Stimulated activated CD4-positive, alpha-beta T cell treated with anti-CD3 and anti-CD28 coated beads, Interleukin-4, amount 100 ng/mL, for 48 hours (primary cell): ENCODE measurements around the gene NGFR.

Experiments used
- DNase-seq, 2 donors: peaks; one replicate each; pipeline ENCODE4 v3.0.0-alpha.2; 2020; ENCODE audit warnings: low read depth in 2 of 2

Gene NGFR

GRCh38 chr17:49515196-49515770 is 20.2 kb downstream of the NGFR start:
- no peak for DNase-seq

- DNase-seq: no peak
Observed at GRCh38 chr17:49516180-49516579, 21.1 kb downstream of the NGFR start.

GRCh38 chr17:49518346-49519078 is 23.4 kb downstream of the NGFR start:
- DNase-seq: no peak

- no peak for DNase-seq
Observed at GRCh38 chr17:49519781-49520180, 24.7 kb downstream of the NGFR start.

DNA sequence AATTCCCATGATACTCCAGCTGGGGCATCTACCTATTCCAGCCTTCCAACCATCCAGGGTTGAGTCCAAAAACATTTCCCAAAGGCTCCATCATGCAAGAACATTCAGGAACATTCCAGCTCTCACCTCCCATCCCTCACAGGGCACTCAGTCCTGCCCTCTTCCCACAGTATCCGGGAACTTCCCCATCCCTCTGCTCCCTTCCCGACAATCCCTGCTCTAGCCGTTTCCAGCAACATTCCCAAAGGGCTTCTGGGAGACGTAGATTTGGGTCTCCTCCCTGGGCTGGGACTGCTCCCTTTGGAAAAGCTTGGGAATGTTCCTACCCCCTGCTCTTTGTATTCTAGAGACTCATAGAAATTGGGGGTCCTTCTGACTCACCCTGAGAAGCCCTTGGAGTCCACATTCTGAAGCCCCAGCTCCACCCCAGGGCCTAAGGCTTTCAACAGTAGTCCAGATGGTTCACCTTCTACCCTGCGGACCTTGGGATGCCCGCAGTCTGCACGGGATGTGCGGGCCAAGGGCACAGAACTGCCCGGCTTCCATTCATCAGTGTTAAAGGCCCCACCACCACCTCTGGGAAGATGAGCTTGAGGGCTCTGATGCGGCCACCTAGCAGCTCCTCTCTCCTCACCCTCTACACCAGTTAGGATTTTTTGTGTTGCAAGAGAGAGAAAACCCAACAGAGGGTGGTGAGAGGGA is 25.4 kb downstream of the NGFR start:
- no peak for DNase-seq

DNA sequence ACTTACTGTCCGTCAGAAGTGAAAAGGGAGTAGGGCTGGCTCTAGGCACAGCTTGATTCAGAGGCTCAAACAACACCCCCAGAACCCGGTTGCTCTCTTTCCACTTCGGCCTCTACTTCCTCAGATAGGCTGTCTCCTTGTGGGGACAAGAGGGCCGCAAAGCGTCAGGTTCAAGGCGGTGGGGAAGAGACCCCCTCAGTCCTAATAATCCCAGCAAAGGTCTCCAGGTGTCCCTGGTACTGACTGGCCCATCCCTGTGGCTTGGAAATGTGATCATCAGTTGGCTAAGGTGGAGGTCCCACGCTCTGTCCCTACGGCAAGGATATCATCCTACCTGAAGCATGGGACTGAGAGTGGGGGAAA is 26.0 kb downstream of the NGFR start:
- no peak for DNase-seq

DNA sequence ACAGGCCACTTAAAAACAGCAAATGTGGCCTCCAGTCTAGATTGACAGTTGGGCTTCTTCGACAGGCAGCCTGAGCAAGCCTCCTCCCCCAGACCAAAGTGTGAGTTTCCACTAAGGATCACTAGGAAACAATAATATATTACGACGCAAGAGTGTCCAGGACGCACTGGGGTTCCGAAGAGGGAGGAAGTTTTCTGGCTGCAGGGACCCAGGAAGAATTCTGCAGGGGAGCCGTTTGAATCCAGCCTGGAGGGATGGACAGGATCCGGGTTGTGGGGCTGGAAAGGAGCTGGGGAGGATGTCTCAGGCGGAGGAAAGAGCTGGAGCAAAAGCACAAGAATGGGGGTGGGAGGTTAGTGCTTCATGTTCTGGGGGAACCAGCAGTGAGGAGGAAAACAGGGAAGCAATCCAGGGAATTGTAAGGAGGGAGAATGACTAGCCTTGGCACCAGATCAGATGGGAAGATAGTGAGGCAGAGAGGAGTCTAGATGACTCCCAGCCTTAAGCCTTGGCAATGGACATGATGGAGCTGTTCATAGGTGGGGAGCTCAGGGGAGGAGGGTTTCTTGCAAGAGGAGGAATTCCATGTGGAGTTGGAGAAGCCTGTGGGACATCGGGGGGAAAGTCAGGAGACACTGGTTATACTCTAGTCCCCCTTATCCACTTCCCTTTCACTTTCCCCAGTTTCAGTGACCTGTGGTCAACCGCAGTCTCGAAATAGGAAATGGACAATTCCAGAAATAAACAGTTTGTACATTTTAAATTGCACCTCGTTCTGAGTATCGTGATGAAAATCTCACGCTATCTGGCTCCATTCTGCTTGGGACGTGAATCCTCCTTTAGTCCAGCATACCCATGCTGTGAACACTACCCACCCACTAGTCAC is 26.6 kb downstream of the NGFR start:
- no peak for DNase-seq

DNA sequence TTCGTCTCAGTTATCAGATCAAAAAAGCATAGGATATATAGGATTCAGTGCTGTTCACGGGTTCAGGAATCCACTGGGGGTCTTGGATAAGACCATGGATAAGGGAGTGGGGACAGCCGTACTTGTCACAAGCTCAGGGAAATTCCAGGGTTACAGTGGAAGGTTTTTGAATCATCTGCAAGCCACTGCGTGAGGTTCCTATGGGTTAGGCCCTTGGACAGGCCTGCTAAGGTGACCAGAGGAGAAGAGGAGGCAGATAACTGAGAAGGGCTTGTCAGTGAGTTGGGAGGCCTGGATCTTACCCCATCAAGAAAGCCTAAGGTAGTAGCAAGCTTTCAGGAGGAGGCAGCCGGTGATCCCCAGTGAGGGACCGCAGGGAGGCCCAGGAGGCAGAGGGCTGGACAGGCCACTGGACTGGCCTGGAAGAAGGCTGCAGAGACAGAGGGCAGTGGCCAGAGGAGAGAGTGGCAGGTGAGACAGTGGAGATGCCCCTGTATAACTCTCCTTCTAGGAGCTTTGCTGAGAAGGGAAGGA is 27.3 kb downstream of the NGFR start:
- no peak for DNase-seq

- no peak for DNase-seq
Observed at GRCh38 chr17:49523196-49523595, 28.1 kb downstream of the NGFR start.

DNA sequence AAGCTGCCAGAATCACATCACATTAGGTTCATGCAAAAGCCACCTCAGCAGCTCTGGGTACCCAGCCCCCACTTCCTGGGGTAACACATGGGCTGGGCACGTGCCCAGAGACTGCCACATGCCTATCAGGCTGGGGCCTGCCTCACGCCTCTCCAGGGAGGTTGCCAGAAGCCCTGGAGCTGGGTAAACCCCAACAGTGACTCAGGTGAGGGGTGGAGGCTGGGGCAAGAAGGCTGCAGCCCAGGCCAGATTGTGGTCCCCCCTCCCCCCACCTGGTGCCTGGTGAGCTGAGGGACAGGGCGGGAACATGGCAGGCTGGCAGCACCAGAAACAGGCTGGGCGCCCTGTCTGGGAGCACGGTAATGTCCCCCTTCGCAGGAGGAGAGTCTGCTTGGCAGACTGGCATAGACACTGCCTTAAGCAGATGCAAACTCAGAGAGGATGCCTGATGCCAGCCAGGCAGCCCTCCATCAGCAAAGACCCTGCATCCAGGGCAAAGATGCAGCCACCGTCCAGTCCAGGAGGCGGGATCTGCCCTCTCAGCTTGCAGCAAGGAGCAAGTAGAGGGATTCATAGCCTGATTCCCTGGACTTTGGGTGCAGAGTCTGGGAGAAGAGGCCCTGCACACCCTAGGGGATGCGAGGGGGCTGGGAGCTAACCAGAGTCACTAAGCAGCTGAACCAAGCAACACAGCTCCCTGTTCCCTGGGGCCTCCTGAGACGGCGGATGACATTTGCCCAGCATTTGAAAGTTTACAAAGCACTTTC is 28.8 kb downstream of the NGFR start:
- DNase-seq: peak in 1 of 2 donors; percentile 15

DNA sequence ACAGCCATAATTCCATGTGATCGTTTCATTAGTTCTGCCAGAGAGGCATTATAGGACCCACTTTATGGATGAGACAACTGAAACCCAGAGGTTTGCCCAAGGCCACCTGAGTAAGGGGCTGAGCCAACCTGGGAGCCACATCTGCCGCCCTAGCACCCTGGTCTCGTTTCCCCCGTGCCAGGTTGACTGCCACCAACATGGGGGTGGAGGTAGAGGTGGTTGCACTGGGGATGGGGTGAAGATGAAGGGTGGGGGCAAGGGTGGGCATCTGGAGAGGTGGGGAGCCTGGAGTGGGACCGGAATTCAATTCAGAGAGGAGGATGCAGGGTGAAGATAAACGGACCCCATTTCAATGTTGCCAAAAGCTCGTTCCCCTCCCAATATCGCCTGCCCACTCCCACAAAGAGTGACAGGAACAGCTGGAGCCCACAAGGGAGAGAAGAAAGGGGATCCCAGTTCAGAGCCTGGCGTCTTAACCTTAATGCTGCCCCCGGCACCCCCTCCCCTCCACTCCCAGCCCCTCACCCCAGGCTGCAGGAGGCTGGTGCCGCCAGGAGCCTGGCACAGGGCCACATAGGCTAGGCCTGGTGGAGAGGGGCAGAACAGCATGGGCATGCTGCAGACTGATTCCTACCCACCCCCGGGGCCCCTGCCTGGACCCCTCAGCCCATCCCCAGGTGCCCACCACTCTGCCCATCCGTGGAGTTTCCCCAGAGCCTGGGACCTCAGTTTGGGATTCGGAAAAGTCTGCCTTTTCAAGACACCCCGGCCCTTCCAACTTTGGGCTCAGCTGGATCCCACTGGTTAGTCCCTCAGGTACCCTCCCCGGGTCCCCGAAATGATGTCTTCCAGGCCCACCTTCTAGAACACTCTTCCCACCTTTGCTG is 29.6 kb downstream of the NGFR start:
- DNase-seq: no peak

GRCh38 chr17:49525831-49526741 is 31.0 kb downstream of the NGFR start:
- no peak for DNase-seq

GRCh38 chr17:49527927-49528651 is 33.0 kb downstream of the NGFR start:
- DNase-seq: no peak

GRCh38 chr17:49528966-49529365 is 33.9 kb downstream of the NGFR start:
- DNase-seq: no peak

DNA sequence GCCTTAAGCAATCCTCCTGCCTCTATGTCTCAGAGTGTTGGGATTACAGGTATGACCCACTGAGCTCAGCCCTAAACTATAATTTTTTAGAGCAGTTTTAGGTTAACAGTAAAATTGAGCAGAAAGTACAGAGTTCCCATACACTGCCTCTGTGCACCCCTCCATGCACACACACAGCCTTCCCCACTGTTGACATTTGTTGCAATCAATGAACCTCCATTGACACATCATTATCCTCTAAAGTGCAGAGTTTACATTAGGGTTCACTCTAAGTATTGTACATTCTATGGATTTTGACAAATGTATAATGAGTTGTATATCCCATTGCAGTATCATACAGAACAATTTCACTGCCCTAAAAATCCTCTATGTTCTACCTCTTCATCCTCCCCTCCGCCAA is 35.0 kb downstream of the NGFR start:
- DNase-seq: no peak

DNA sequence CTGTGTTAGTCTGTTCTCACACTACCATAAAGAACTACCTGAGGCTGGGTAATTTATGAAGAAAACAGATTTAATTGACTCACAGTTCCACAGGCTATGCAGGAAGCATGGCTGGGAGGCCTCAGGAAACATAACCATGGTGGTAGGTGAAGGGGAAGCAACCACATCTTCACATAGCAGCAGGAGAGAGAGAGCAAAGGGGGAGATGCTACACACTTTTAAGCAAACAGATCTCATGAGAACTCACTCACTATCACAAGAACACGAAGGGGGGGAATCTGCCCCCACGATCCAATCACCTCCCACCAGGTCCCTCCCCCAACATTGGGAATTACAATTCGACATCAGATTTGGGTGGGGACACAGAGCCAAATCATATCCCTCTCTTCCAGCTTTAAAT is 48.8 kb downstream of the NGFR start:
- no peak for DNase-seq

DNA sequence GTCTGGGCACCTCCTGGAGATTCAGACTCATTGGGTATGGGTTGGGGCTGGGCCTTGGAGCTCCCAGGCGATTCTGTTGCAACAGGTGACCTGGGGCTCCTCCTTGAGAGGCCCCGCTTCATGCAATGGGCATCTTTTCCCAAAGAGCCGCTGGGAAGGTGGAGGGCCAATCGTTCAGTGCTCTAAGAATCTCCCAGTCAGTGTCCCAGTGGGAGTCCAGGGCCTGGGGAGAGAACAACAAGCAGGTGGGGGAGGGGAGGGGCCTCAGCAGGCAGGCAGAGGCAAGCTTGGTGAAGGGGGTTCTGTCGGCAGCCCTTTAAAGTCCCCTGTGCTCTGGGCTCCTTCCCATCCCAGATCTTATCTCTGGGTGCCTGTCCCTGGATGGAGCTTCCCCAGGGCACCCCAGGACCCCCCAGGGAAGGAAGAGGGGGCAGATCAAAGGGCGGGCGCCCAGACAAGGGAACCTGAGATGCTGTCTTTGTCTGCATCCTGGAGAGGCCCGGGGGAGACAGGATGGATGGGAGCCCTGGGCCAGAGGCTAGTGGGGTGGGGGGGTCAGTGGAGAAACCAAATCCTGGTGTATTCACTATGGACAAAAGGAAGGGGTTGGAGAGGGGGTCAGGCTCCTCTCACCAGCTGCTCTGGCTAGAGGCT is 50.0 kb downstream of the NGFR start:
- DNase-seq: no peak
